ENCODE data around the gene CPSF3. TPM values are rescaled to one million over a fixed set of nuclear protein-coding genes. Genes with fewer than 3 reads are reported as not detected.

CPSF3 gene
- total RNA-seq, 4 donors from 2014 or later, result 20.5 to 48.5 (median 29.2) TPM

DNA sequence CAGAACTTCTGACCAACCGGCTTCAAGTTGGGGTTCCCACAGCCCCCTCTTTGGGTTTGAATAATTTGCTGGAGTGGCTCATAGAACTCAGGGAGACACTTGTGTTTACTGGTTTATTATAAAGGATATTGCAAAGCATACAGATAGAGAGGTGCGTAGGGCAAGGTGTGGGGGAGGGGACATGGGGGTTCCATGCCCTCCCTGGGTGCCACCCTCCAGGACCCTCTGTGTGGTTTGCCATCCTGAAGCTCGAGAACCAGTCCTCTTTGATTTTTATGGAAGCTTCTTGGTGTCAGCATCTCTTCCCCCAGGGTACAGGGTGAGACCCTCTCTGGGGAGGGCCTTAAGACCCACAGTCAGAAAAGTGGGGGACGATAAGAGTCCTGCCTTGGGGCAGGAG, 38.9 kb upstream of the CPSF3 start:
- Histone ChIP-seq H3K4me3 (no peak overlapping the region), H3K4me1 (peaks cover 18% of the 10 kb centered on the region), H3K27ac (no peak overlapping the region), H3K27me3 (no peaks in the 10 kb centered on the region), H3K9me3 (no peaks in the 10 kb centered on the region), H3K36me3 (peaks cover 38% of the 10 kb centered on the region)
- peak in 1 of 2 donors; percentile 41 for DNase-seq (ENCODE audit: low spot score in 2 of 2)
- WGBS, result 96% methylated on average over 4 of the region's 4 CpGs
- TF ChIP-seq EP300 (IDR thresholded peaks at IDR 0.05), result no peak
- TF ChIP-seq, protein P1, sequence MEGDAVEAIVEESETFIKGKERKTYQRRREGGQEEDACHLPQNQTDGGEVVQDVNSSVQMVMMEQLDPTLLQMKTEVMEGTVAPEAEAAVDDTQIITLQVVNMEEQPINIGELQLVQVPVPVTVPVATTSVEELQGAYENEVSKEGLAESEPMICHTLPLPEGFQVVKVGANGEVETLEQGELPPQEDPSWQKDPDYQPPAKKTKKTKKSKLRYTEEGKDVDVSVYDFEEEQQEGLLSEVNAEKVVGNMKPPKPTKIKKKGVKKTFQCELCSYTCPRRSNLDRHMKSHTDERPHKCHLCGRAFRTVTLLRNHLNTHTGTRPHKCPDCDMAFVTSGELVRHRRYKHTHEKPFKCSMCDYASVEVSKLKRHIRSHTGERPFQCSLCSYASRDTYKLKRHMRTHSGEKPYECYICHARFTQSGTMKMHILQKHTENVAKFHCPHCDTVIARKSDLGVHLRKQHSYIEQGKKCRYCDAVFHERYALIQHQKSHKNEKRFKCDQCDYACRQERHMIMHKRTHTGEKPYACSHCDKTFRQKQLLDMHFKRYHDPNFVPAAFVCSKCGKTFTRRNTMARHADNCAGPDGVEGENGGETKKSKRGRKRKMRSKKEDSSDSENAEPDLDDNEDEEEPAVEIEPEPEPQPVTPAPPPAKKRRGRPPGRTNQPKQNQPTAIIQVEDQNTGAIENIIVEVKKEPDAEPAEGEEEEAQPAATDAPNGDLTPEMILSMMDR (IDR thresholded peaks at IDR 0.05), result no peak
- TF ChIP-seq POLR2AphosphoS5 (IDR thresholded peaks at IDR 0.05), result no peak

DNA sequence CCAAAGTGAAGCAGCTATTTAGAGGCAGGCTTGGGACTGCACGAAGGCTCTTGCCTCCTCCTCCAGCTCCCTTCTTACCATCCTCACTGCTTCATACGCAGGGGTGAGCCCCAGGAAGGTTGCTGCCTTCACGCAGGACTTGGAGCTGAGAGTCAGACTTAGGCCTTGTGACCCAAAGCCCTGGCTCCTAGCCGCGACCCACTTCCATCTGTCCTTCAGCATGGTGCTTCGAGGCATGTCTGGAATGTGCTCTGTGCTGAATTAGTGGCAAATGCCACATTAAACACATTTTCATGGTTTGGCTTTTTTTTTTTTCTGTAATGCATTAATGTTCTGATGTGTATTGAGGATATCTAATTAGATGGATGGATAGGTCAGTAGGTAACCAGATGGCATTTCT, 37.6 kb upstream of the CPSF3 start:
- Histone ChIP-seq H3K27me3 (no peaks in the 10 kb centered on the region), H3K27ac (no peak overlapping the region), H3K9me3 (no peaks in the 10 kb centered on the region), H3K4me3 (no peak overlapping the region), H3K4me1 (peaks cover 9% of the 10 kb centered on the region), H3K36me3 (peaks cover 48% of the 10 kb centered on the region)
- TF ChIP-seq POLR2A (IDR thresholded peaks at IDR 0.05) (no peak), POLR2AphosphoS5 (IDR thresholded peaks at IDR 0.05) (no peak), EP300 (IDR thresholded peaks at IDR 0.05) (no peak)
- TF ChIP-seq, protein P1 (IDR thresholded peaks at IDR 0.05), result no peak
- WGBS, result 81% methylated on average over 6 of the region's 6 CpGs
- DNase-seq (ENCODE audit: low spot score in 2 of 2), result peak in 1 of 2 donors; percentile 30

DNA sequence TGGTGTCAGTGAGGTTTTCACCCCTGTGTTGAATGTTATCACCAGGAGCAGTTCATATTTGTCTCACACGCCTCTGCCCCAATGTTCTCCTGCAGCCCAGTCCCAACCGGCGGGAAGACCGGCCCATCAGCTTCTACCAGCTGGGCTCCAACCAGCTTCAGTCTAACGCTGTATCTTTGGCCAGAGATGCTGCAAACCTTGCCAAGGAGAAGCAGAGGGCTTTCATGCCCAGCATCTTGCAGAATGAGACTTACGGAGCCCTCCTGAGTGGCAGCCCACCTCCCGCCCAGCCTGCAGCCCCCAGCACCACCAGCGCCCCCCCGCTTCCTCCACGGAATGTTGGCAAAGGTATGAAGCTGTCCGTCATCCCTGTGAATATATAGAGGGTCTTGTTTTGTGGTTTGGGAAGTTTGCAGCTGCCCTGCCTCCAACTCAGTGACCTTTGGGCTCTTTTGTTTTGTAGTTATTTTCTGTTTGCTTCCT, 35.2 kb upstream of the CPSF3 start:
- DNase-seq (ENCODE audit: low spot score in 2 of 2), result peak in 1 of 2 donors; percentile 41

DNA sequence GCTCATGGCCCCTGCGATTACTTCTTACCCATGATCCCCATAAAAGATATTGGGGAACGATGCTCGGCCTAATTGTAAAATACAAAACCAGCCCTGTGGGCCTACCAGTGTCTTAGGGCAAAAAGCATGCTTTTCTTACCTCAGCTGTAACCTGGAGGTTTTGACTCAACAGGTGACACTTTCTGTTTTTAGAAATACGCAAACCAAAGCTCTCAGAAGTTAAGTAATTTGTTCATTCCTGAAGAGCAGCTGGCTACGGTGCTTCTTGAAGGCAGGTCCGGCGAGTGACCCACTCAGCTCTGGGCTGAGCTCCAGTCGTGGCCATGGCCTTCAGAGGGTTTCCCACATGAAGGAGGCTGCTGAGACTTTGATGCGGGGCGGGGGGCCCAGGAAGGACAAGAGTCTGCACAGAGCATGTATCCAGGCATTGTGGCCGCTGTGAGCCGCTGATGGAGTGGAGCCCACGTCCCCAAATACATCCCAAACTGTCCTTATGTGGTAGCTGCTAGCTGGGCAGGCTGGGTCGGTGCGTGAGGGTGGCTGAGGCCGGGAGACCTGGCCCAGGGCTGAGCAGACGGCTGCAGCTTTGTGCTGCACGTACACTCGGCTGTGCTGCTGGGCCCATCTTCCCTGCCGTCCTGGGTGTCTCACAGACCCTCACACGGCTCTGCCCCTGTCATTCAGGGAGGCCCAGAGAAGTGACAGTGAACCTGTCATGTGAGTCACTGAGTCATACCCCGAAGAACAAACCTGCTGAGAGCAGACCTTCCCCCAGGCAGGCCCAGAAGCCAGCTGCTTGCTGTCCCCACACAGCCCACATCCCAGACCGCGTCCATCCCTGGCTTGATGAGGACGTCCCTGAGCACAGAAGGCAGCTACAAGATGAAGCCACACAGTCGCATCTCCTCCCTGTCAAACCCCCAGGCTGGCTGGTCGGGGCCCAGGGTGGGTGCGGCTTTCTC, 34.2 kb upstream of the CPSF3 start:
- peaks cover 12% of the 10 kb centered on the region for H3K4me1 ChIP-seq
- DNase-seq (ENCODE audit: low spot score in 2 of 2), result peak in 1 of 2 donors; percentile 49
- no peaks in the 10 kb centered on the region for H3K9me3 ChIP-seq
- no peak overlapping the region for H3K27ac ChIP-seq
- H3K36me3 ChIP-seq, result peaks cover 61% of the 10 kb centered on the region
- H3K27me3 ChIP-seq, result no peaks in the 10 kb centered on the region
- WGBS, result 94% methylated on average over 13 of the region's 28 CpGs
- TF ChIP-seq POLR2AphosphoS5 (IDR thresholded peaks at IDR 0.05) (no peak), POLR2A (IDR thresholded peaks at IDR 0.05) (no peak), EP300 (IDR thresholded peaks at IDR 0.05) (no peak)
- TF ChIP-seq, protein P1 (IDR thresholded peaks at IDR 0.05), result no peak
- H3K4me3 ChIP-seq, result no peak overlapping the region

More for the DNA sequence above, 35.2 kb upstream of the CPSF3 start:
- Histone ChIP-seq H3K4me1 (peaks cover 12% of the 10 kb centered on the region), H3K27ac (no peak overlapping the region), H3K9me3 (no peaks in the 10 kb centered on the region), H3K27me3 (no peaks in the 10 kb centered on the region), H3K36me3 (peaks cover 56% of the 10 kb centered on the region), H3K4me3 (no peak overlapping the region)
- TF ChIP-seq, protein P1 (IDR thresholded peaks at IDR 0.05), result no peak
- TF ChIP-seq EP300 (IDR thresholded peaks at IDR 0.05), result no peak
- no peak for TF ChIP-seq POLR2AphosphoS5 (IDR thresholded peaks at IDR 0.05)
- TF ChIP-seq POLR2A (IDR thresholded peaks at IDR 0.05), result no peak
- 89% methylated on average over 11 of the region's 11 CpGs for WGBS

Data from suprapubic skin (tissue), 4 donors.